H1 (cell line): ENCODE results near the gene FAM53B. TPM values are rescaled to one million over a fixed set of nuclear protein-coding genes. Genes with fewer than 3 reads are reported as not detected.

ENCODE experiments used
- CTCF ChIA-PET: fragments of 300-600 bp; sonication (Branson Sonifier 250); formaldehyde crosslinking; loops from one replicate; lab custom pipeline; 2021; ENCODE audit not compliant: partially characterized antibody; lab: Charles Lee
- POLR2A ChIA-PET: fragments of 300-600 bp; sonication (Branson Sonifier 250); formaldehyde crosslinking; loops from one replicate; lab custom pipeline; 2021; ENCODE audit warnings: inconsistent platforms; ENCODE audit not compliant: partially characterized antibody; lab: Charles Lee
- DNase-seq, 2 experiments: peaks; one replicate each; pipeline versions ENCODE4 v3.0.0 to v3.0.0-alpha.2; 2010 to 2022; ENCODE audit warnings: low spot score in 2 of 2, low read depth in 1 of 2, mixed read lengths in 1 of 2
- FAIRE-seq: peaks from 2 replicates; lab custom pipeline; 2011; peaks lifted over from hg19 to GRCh38; lab: Jason Lieb, UNC
- H2AFZ ChIP-seq: 2 replicates; pipeline ENCODE4 v1.8.1; 2012; ENCODE audit warnings: low read length, inconsistent platforms
- H2AK5ac ChIP-seq: 2 replicates; pipeline ENCODE4 v1.6.1; 2013; ENCODE audit warnings: low read depth, low read length
- H2BK120ac ChIP-seq: replicated peaks from 2 replicates; pipeline ENCODE3; 2013; ENCODE audit warnings: low read depth, low read length, inconsistent platforms
- H2BK12ac ChIP-seq: 2 replicates; pipeline ENCODE4 v1.6.1; 2013; ENCODE audit warnings: low read depth, low read length
- H2BK15ac ChIP-seq: 2 replicates; pipeline ENCODE4 v1.6.1; 2013; ENCODE audit warnings: low read length
- H2BK20ac ChIP-seq: 2 replicates; pipeline ENCODE4 v1.6.1; 2013; ENCODE audit warnings: low read length
- H2BK5ac ChIP-seq: 2 replicates; pipeline ENCODE4 v1.6.1; 2013; ENCODE audit warnings: low read depth, low read length
- H3K14ac ChIP-seq: 2 replicates; pipeline ENCODE4 v1.6.1; 2013; ENCODE audit warnings: inconsistent platforms; ENCODE audit not compliant: insufficient read length
- H3K18ac ChIP-seq: 2 replicates; pipeline ENCODE4 v1.6.1; 2013; ENCODE audit warnings: low read length; ENCODE audit errors: extremely low read depth
- H3K23ac ChIP-seq: 2 replicates; pipeline ENCODE4 v1.6.1; 2013; ENCODE audit warnings: inconsistent platforms; ENCODE audit not compliant: insufficient read length
- H3K23me2 ChIP-seq: 2 replicates; pipeline ENCODE4 v1.6.1; 2013; ENCODE audit warnings: low read depth, low read length
- H3K27ac ChIP-seq: 2 replicates; pipeline ENCODE4 v1.6.1; 2011; ENCODE audit warnings: low read depth, low read length, inconsistent platforms
- H3K27me3 ChIP-seq, 4 experiments: replicated peaks in 1 of 4; 1 replicate in 1 of 4; 2 replicates in 3 of 4; pipeline versions ENCODE4 v1.6.1 to v1.8.1; 2011 to 2013; ENCODE audit warnings: low read length in 3 of 4, mild to moderate bottlenecking in 3 of 4, inconsistent platforms in 2 of 4, mixed read lengths in 2 of 4, moderate library complexity in 1 of 4; ENCODE audit not compliant: control insufficient read depth in 3 of 4, insufficient read depth in 3 of 4; ENCODE audit errors: extremely low read depth in 1 of 4
- H3K36me3 ChIP-seq, 4 experiments: 2 replicates each; pipeline versions ENCODE4 v1.6.1 to v1.8.1; 2011 to 2013; ENCODE audit warnings: mild to moderate bottlenecking in 4 of 4, low read length in 3 of 4, moderate library complexity in 2 of 4, control low read depth in 1 of 4, inconsistent platforms in 1 of 4; ENCODE audit not compliant: insufficient read depth in 4 of 4, control insufficient read depth in 2 of 4
- H3K4ac ChIP-seq: replicated peaks from 2 replicates; pipeline ENCODE3; 2013; ENCODE audit warnings: low read length, low read depth, mixed read lengths, inconsistent platforms; ENCODE audit not compliant: insufficient read length
- H3K4me1 ChIP-seq, 4 experiments: replicated peaks in 1 of 4; 1 replicate in 1 of 4; 2 replicates in 3 of 4; pipeline versions ENCODE4 v1.6.1 to v1.8.1; 2011 to 2013; ENCODE audit warnings: low read length in 3 of 4, inconsistent platforms in 2 of 4, mixed read lengths in 1 of 4; ENCODE audit not compliant: insufficient read depth in 4 of 4, control insufficient read depth in 3 of 4
- H3K4me2 ChIP-seq, 2 experiments: 2 replicates each; pipeline versions ENCODE4 v1.6.1 to v1.8.1; 2011 to 2013; ENCODE audit warnings: low read depth in 2 of 2, low read length in 2 of 2, control low read depth in 1 of 2, inconsistent platforms in 1 of 2, mild to moderate bottlenecking in 1 of 2; ENCODE audit not compliant: insufficient read depth in 1 of 2
- H3K4me3 ChIP-seq, 4 experiments: fragments of 200-600, 300-600 bp in 1 of 4; sonication (generic), shearing (Covaris generic), sonication (Bioruptor Twin) in 1 of 4; 2 replicates each; pipeline versions ENCODE4 v1.5.1 to v1.8.1; 2011 to 2016; ENCODE audit warnings: low read length in 4 of 4, low read depth in 3 of 4, control low read depth in 2 of 4, inconsistent platforms in 2 of 4, mild to moderate bottlenecking in 2 of 4, mixed read lengths in 1 of 4, moderate library complexity in 1 of 4; ENCODE audit not compliant: insufficient read depth in 2 of 4; ENCODE audit errors: extremely low read depth in 1 of 4
- H3K56ac ChIP-seq: replicated peaks from 2 replicates; pipeline ENCODE3; 2013; ENCODE audit warnings: low read depth, mild to moderate bottlenecking, mixed read lengths, low read length, inconsistent platforms; ENCODE audit not compliant: insufficient read length
- H3K79me1 ChIP-seq: 2 replicates; pipeline ENCODE4 v1.6.1; 2013; ENCODE audit warnings: low read depth, low read length, control low read depth
- H3K79me2 ChIP-seq, 2 experiments: 2 replicates each; pipeline versions ENCODE4 v1.6.1 to v1.8.1; 2012 to 2013; ENCODE audit warnings: low read length in 2 of 2, mild to moderate bottlenecking in 2 of 2, inconsistent platforms in 1 of 2; ENCODE audit not compliant: insufficient read depth in 2 of 2, control insufficient read depth in 1 of 2
- H3K9ac ChIP-seq, 4 experiments: replicated peaks in 1 of 4; 1 replicate in 1 of 4; 2 replicates in 3 of 4; pipeline versions ENCODE4 v1.6.1 to v1.8.1; 2011 to 2013; ENCODE audit warnings: low read depth in 3 of 4, low read length in 3 of 4, control low read depth in 2 of 4, mild to moderate bottlenecking in 2 of 4, moderate library complexity in 2 of 4, inconsistent platforms in 1 of 4; ENCODE audit errors: extremely low read depth in 1 of 4
- H3K9me3 ChIP-seq, 2 experiments: 2 replicates each; pipeline versions ENCODE4 v1.6.1 to v1.8.1; 2012 to 2013; ENCODE audit warnings: mild to moderate bottlenecking in 2 of 2, moderate library complexity in 2 of 2, control low read depth in 1 of 2, inconsistent platforms in 1 of 2, low read depth in 1 of 2, low read length in 1 of 2, mixed read lengths in 1 of 2; ENCODE audit not compliant: insufficient read depth in 2 of 2
- H4K20me1 ChIP-seq, 2 experiments: replicated peaks in 1 of 2; 2 replicates each; pipeline versions ENCODE3 to v1.8.1; 2011 to 2013; ENCODE audit warnings: inconsistent platforms in 2 of 2, low read length in 2 of 2, mild to moderate bottlenecking in 1 of 2; ENCODE audit not compliant: insufficient read depth in 2 of 2, control insufficient read depth in 1 of 2
- H4K5ac ChIP-seq: 2 replicates; pipeline ENCODE4 v1.6.1; 2013; ENCODE audit warnings: low read length, low read depth, mixed read lengths, inconsistent platforms; ENCODE audit not compliant: insufficient read length
- H4K8ac ChIP-seq: 2 replicates; pipeline ENCODE4 v1.8.0; 2013; ENCODE audit warnings: mild to moderate bottlenecking, moderate library complexity, low read length, inconsistent platforms; ENCODE audit not compliant: insufficient read depth; ENCODE audit errors: extremely low read depth
- H4K91ac ChIP-seq: replicated peaks from 2 replicates; pipeline ENCODE3; 2013; ENCODE audit warnings: low read length, mixed read lengths, inconsistent platforms; ENCODE audit not compliant: insufficient read length
- BCL11A ChIP-seq, 2 experiments: IDR thresholded peaks; one replicate each; pipeline ENCODE4 v1.6.1; 2011; ENCODE audit warnings: low read depth in 2 of 2, low read length in 2 of 2, mild to moderate bottlenecking in 2 of 2
- KDM4A ChIP-seq: IDR thresholded peaks from one replicate; pipeline ENCODE4 v1.7.1; 2012; ENCODE audit warnings: low read depth, mild to moderate bottlenecking, moderate library complexity, low read length, inconsistent platforms; ENCODE audit not compliant: severe bottlenecking
- WGBS, 2 experiments: shearing (Covaris generic) in 1 of 2; methylation state at CpG; one replicate each; pipeline versions ENCODE4 v1.1.6 to v1.1.7; 2013 to 2015; ENCODE audit warnings: low lambda C conversion rate in 2 of 2, mixed read lengths in 2 of 2, inconsistent platforms in 1 of 2, low coverage in 1 of 2, missing lambda C conversion rate in 1 of 2; ENCODE audit not compliant: insufficient replicate concordance in 2 of 2, insufficient coverage in 1 of 2, insufficient read length in 1 of 2; ENCODE audit errors: extremely low coverage in 1 of 2, missing lambda C conversion rate in 1 of 2; 5-methylcytosine and 5-hydroxymethylcytosine counted together
- polyA plus RNA-seq, 7 experiments: library from polyadenylated mRNA; depleted of rRNA in 3 of 7; stranded (reverse) in 5 of 7; unstranded in 2 of 7; fragments of >200 nt in 5 of 7; fragments of 200-250 nt in 2 of 7; gene quantifications; 1 replicate in 5 of 7; 2 replicates in 1 of 7; 4 replicates in 1 of 7; pipeline versions ENCODE4 v1.2.1 to v1.2.3, GENCODE V29; 2011 to 2013; ENCODE audit warnings: missing spikeins in 2 of 7, mixed read lengths in 2 of 7
- total RNA-seq: library from RNA; stranded (reverse); fragmentation: NEBNext Ultra II Directional; extraction: Animal tissue kit (Norgen Biotek cat#: 25700); gene quantifications from 2 replicates; pipeline ENCODE4 v1.2.1, GENCODE V29; 2021

Gene FAM53B
- total and polyA plus RNA-seq, 2 of the 8 experiments (the other 6 are each of a cell fraction or from before 2014, with no cell fraction given): 5.3 to 14.4 TPM

- WGBS, 2 experiments: 92% methylated on average over 24 of the region's 26 CpGs; no CpG with 5 or more reads in 1 of the 2 experiments
- H3K79me2 ChIP-seq: no peaks in the 10 kb centered on the region
- H3K79me1 ChIP-seq: no peaks in the 10 kb centered on the region
- H2BK20ac ChIP-seq: no peak overlapping the region
- peaks cover 2% of the 10 kb centered on the region in 2 experiments for H4K20me1 ChIP-seq
- no peak overlapping the region for H4K5ac ChIP-seq
- H3K56ac ChIP-seq: no peak overlapping the region
- no peak overlapping the region for H3K4me2 ChIP-seq
- no peak overlapping the region for H3K23ac ChIP-seq
- H2BK5ac ChIP-seq: no peak overlapping the region
- H2BK15ac ChIP-seq: no peak overlapping the region
- POLR2A ChIA-PET: no interaction called here
- no peaks in the 10 kb centered on the region for H3K23me2 ChIP-seq
- no peak overlapping the region for H2BK12ac ChIP-seq
- no peaks in the 10 kb centered on the region for H3K9me3 ChIP-seq
- TF ChIP-seq BCL11A (IDR thresholded peaks at IDR 0.05; ENCODE audit: low read depth in 2 of 2, low read length in 2 of 2) (no peak), KDM4A (no peak)
- no peak overlapping the region for H3K18ac ChIP-seq
- H2BK120ac ChIP-seq: no peak overlapping the region
- no peak overlapping the region for H3K14ac ChIP-seq
- CTCF ChIA-PET: interaction anchor here (1.0 to 1.6 kb wide), 4 partner anchors 27 to 173 kb away, joined by 3 to 5 read pairs (median 3); no protein-coding TSS in a partner anchor
- no peak overlapping the region for H2AFZ ChIP-seq
- DNase-seq (no peak), FAIRE-seq (no peak)
- H3K9ac ChIP-seq: no peak overlapping the region
- no peak overlapping the region for H4K91ac ChIP-seq
- H3K27me3 ChIP-seq: no peaks in the 10 kb centered on the region; a peak in 2 of 7 replicates
- no peak overlapping the region for H3K27ac ChIP-seq
- H3K4ac ChIP-seq: no peak overlapping the region
- no peak overlapping the region for H3K4me3 ChIP-seq
- no peaks in the 10 kb centered on the region for H3K36me3 ChIP-seq
- peak overlapping the region; percentile 57 for H4K8ac ChIP-seq
- no peaks in the 10 kb centered on the region for H3K4me1 ChIP-seq
- no peak overlapping the region for H2AK5ac ChIP-seq
These were observed 151.3 kb downstream of the FAM53B start for GRCh38 chr10:124592736-124593430.
